Astrocyte of the spinal cord (primary cell): ENCODE results near the gene CSF1.

Source experiments
- DNase-seq: peaks from one replicate; pipeline ENCODE4 v3.0.0; 2011; ENCODE audit warnings: low read depth, low spot score
- H3K4me3 ChIP-seq: 2 replicates; pipeline ENCODE4 v1.5.1; 2011; ENCODE audit warnings: low read depth, mild to moderate bottlenecking, low read length, moderate library complexity
- in situ Hi-C: cut with HindIII; loops from 2 replicates; pipeline ENCODE4 v1.10.0; 2017; ENCODE audit warnings: low sequenced_read_pairs
- TF ChIP-seq, protein P1 (sequence below): IDR thresholded peaks from 2 replicates; pipeline ENCODE4 v1.5.1; 2012; ENCODE audit warnings: low read depth, mild to moderate bottlenecking, low read length, inconsistent platforms

The CSF1 gene

DNA sequence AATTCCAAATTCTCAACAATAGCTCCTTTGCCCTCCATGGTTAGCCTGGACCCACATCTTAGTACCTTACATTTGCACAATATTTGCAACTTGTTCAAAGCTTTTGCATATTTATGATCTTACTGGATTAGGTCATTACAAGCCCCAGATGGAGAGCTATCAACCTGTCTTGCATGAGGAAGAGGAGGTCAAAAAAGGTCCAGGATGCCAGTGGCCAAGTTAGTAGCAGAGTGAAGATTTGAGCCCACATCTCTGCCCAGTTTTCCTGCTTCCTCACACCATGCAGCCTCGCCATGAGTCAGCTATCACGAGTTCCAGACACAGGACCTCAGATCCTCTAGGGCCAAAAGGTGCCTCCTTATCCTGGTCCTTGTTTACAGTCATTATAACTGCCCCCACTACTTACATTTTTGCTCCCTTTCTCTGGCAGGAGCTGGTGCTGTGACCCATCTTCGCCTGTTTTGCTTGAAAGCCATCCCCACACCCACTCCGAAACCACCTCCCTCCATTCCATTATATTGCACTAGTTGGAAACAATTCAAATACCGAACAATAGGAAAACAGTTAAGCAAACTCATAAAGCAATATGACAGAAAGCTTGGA, 68.9 kb downstream of the CSF1 start:
- TF ChIP-seq, protein P1, sequence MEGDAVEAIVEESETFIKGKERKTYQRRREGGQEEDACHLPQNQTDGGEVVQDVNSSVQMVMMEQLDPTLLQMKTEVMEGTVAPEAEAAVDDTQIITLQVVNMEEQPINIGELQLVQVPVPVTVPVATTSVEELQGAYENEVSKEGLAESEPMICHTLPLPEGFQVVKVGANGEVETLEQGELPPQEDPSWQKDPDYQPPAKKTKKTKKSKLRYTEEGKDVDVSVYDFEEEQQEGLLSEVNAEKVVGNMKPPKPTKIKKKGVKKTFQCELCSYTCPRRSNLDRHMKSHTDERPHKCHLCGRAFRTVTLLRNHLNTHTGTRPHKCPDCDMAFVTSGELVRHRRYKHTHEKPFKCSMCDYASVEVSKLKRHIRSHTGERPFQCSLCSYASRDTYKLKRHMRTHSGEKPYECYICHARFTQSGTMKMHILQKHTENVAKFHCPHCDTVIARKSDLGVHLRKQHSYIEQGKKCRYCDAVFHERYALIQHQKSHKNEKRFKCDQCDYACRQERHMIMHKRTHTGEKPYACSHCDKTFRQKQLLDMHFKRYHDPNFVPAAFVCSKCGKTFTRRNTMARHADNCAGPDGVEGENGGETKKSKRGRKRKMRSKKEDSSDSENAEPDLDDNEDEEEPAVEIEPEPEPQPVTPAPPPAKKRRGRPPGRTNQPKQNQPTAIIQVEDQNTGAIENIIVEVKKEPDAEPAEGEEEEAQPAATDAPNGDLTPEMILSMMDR: no peak
- DNase-seq: peak; percentile 20
- H3K4me3 ChIP-seq: no peak overlapping the region
- in situ Hi-C loops: no loop called here
